ENCODE results near the gene EEF1G.

DNA sequence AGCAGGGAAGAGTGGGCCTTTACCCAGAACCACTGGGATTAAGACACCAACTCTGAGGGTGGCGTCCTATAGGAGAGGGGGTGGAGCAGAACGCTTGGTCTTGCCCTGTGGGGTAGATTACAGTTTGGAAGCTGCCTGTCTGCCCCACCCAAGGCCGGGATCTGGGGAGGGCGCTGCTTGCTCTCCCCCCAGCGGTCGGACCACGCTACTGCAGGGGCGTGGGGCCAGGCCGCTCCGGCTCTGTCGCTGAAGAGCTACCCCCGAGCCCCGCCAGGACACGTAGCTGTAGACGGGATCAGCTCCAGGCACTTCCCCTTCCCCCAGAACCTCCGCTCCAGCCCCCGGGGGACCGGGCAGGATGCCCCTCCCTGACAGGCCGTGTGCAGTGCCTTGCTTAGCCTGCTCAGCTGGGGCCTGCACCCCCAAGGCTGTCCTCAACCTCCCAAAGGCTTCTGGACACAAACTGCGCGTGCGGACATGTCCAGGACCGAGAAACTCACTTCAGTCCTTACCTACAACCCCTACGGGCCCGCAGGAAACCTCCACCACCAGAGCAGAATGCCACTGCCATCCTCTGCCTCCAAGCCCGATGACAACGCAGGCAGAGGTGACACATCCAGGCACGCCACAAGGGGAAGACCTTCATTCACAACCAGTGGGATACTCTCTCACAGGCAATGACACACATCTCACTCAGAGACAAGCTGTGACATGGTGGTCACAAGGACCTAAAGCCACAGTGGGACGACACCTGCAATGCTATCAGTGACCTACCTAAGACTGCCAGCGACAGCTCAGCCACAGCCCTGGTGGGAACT is 30.7 kb downstream of the EEF1G start:
- TF ChIP-seq CTCF (IDR thresholded peaks at IDR 0.05) (peak; percentile 97 to 100 (median 99)), POLR2A (IDR thresholded peaks at IDR 0.05) (no peak)
